HepG2 (cell line): ENCODE results near the gene TBC1D4. TPM values are rescaled to one million over a fixed set of nuclear protein-coding genes. Genes with fewer than 3 reads are reported as not detected.

Experiments
- ATAC-seq: fragments of 200-7000 bp; cut with Tn5 transposase; 3 replicates; pipeline ENCODE4 v1.9.1; 2020; ENCODE audit warnings: mild to moderate bottlenecking, moderate library complexity
- BruUV-seq: library from RNA; stranded (reverse); fragments of 400-500 nt; replicated peaks from 2 replicates; lab custom pipeline; 2021; lab: Mats Ljungman, UMichigan
- CTCF ChIA-PET: fragments of 300-600 bp; formaldehyde crosslinking; extraction: SDS; loops from one replicate; lab custom pipeline; 2021; ENCODE audit warnings: low total read pairs, inconsistent platforms, low intra/inter-chr PET ratio; lab: Yijun Ruan, JAX
- POLR2A ChIA-PET: fragments of 350-600 bp; sonication (Branson Sonifier 250); formaldehyde crosslinking; loops from one replicate; lab custom pipeline; 2020; ENCODE audit warnings: antibody characterized with exemption, inconsistent platforms; lab: Yijun Ruan, JAX
- DNase-seq: peaks from one replicate; pipeline ENCODE4 v3.0.0-alpha.2; 2015; ENCODE audit warnings: low spot score
- FAIRE-seq: peaks from 3 replicates; lab custom pipeline; 2011; peaks lifted over from hg19 to GRCh38; lab: Jason Lieb, UNC
- H2AFZ ChIP-seq: one replicate; pipeline ENCODE4 v1.6.1; 2011; ENCODE audit warnings: low read length, inconsistent platforms
- H3K27ac ChIP-seq: fragments of 300-600 bp; 3 replicates; pipeline ENCODE4 v1.8.0; 2011; ENCODE audit warnings: mixed run types, mild to moderate bottlenecking, mixed read lengths, low read length, inconsistent platforms; ENCODE audit not compliant: insufficient read depth; ENCODE audit errors: extremely low read length
- H3K27me3 ChIP-seq, 2 experiments: fragments of 200-600 bp in 1 of 2; 2 replicates in 1 of 2; 3 replicates in 1 of 2; pipeline versions ENCODE4 v1.6.0 to v1.8.0; 2011; ENCODE audit warnings: low read length in 2 of 2, mild to moderate bottlenecking in 2 of 2, moderate library complexity in 2 of 2, inconsistent platforms in 1 of 2; ENCODE audit not compliant: insufficient read depth in 2 of 2, control insufficient read depth in 1 of 2
- H3K36me3 ChIP-seq, 2 experiments: fragments of 200-600 bp in 1 of 2; replicated peaks in 1 of 2; 2 replicates in 1 of 2; 3 replicates in 1 of 2; pipeline versions ENCODE4 v1.5.1 to v1.8.0; 2011; ENCODE audit warnings: low read length in 2 of 2, inconsistent platforms in 1 of 2; ENCODE audit not compliant: insufficient read depth in 2 of 2, control insufficient read depth in 1 of 2
- H3K4me1 ChIP-seq: 2 replicates; pipeline ENCODE4 v1.5.1; 2012; ENCODE audit warnings: low read length, inconsistent platforms; ENCODE audit not compliant: insufficient read depth
- H3K4me2 ChIP-seq: 2 replicates; pipeline ENCODE4 v1.6.0; 2011; ENCODE audit warnings: low read depth, low read length, inconsistent platforms
- H3K4me3 ChIP-seq, 3 experiments: fragments of 200-600 bp in 1 of 3; sonication (generic), shearing (Covaris generic) in 1 of 3; replicated peaks in 1 of 3; 2 replicates each; pipeline ENCODE4 v1.5.1; 2011 to 2016; ENCODE audit warnings: low read length in 3 of 3, inconsistent platforms in 2 of 3, low read depth in 2 of 3, mild to moderate bottlenecking in 2 of 3, control low read depth in 1 of 3, mixed read lengths in 1 of 3; ENCODE audit not compliant: insufficient read depth in 1 of 3
- H3K79me2 ChIP-seq: one replicate; pipeline ENCODE4 v1.6.1; 2011; ENCODE audit warnings: low read length, inconsistent platforms; ENCODE audit not compliant: insufficient read depth
- H3K9ac ChIP-seq: 2 replicates; pipeline ENCODE4 v1.6.0; 2011; ENCODE audit warnings: mild to moderate bottlenecking, low read depth, low read length, inconsistent platforms; ENCODE audit not compliant: insufficient read depth
- H3K9me3 ChIP-seq: 2 replicates; pipeline ENCODE4 v1.5.1; 2012; ENCODE audit warnings: mild to moderate bottlenecking, low read length
- H4K20me1 ChIP-seq: 2 replicates; pipeline ENCODE4 v1.6.0; 2011; ENCODE audit warnings: inconsistent platforms, mild to moderate bottlenecking, low read length, moderate library complexity; ENCODE audit not compliant: insufficient read depth
- ARID2 ChIP-seq: sonication (generic); formaldehyde crosslinking; IDR thresholded peaks from 2 replicates; pipeline ENCODE4 v1.8.1; 2022; ENCODE audit warnings: mild to moderate bottlenecking, missing genetic modification reagents, borderline replicate concordance
- FOXM1 ChIP-seq: sonication (generic); formaldehyde crosslinking; IDR thresholded peaks from 2 replicates; pipeline ENCODE4 v1.5.0; 2020; ENCODE audit warnings: missing genetic modification reagents
- HOXA7 ChIP-seq: sonication (generic); formaldehyde crosslinking; IDR thresholded peaks from 2 replicates; pipeline ENCODE4 v1.8.1; 2022; ENCODE audit warnings: mild to moderate bottlenecking, missing genetic modification reagents, moderate library complexity
- HOXA9 ChIP-seq: sonication (generic); formaldehyde crosslinking; IDR thresholded peaks from 2 replicates; pipeline ENCODE4 v1.8.1; 2022; ENCODE audit warnings: missing genetic modification reagents, mild to moderate bottlenecking, moderate library complexity, borderline replicate concordance
- MAFK ChIP-seq, 2 experiments: IDR thresholded peaks in 1 of 2; conservative IDR thresholded peaks in 1 of 2; 2 replicates each; pipeline ENCODE4 v1.6.1; 2011; ENCODE audit warnings: improper control_type of control experiment in 2 of 2, low read length in 2 of 2
- PAWR ChIP-seq: sonication (generic); formaldehyde crosslinking; IDR thresholded peaks from 2 replicates; pipeline ENCODE4 v1.4.0; 2020; ENCODE audit warnings: missing genetic modification reagents, mild to moderate bottlenecking, borderline replicate concordance
- SP5 ChIP-seq: IDR thresholded peaks from 2 replicates; pipeline ENCODE4 v1.6.1; 2016; ENCODE audit warnings: low read depth, borderline replicate concordance
- ZBTB38 ChIP-seq: sonication (generic); formaldehyde crosslinking; IDR thresholded peaks from 2 replicates; pipeline ENCODE4 v1.5.1; 2020; ENCODE audit warnings: mild to moderate bottlenecking, missing genetic modification reagents
- ZNF230 ChIP-seq: sonication (generic); formaldehyde crosslinking; IDR thresholded peaks from 2 replicates; pipeline ENCODE4 v1.4.0; 2020; ENCODE audit warnings: mild to moderate bottlenecking, missing genetic modification reagents
- ZNF274 ChIP-seq: sonication (generic); formaldehyde crosslinking; IDR thresholded peaks from 2 replicates; pipeline ENCODE4 v1.5.1; 2020; ENCODE audit warnings: mild to moderate bottlenecking, missing genetic modification reagents
- ZNF343 ChIP-seq: sonication (generic); formaldehyde crosslinking; IDR thresholded peaks from 2 replicates; pipeline ENCODE4 v1.4.0; 2020; ENCODE audit warnings: mild to moderate bottlenecking, missing genetic modification reagents
- ZNF367 ChIP-seq: sonication (generic); formaldehyde crosslinking; IDR thresholded peaks from 2 replicates; pipeline ENCODE4 v1.4.0; 2020; ENCODE audit warnings: missing genetic modification reagents, borderline replicate concordance
- ZNF430 ChIP-seq: sonication (generic); formaldehyde crosslinking; IDR thresholded peaks from 2 replicates; pipeline ENCODE4 v1.9.0; 2021; ENCODE audit warnings: mild to moderate bottlenecking, missing genetic modification reagents
- ZNF878 ChIP-seq: sonication (generic); formaldehyde crosslinking; IDR thresholded peaks from 2 replicates; pipeline ENCODE4 v1.8.1; 2023; ENCODE audit warnings: mild to moderate bottlenecking, missing genetic modification reagents, moderate library complexity
- ZSCAN25 ChIP-seq: sonication (generic); formaldehyde crosslinking; IDR thresholded peaks from 2 replicates; pipeline ENCODE4 v1.8.0; 2022; ENCODE audit warnings: mild to moderate bottlenecking, missing genetic modification reagents
- WGBS: methylation state at CpG from one replicate; pipeline ENCODE4 v1.1.6; 2017; ENCODE audit warnings: low lambda C conversion rate; 5-methylcytosine and 5-hydroxymethylcytosine counted together
- in situ Hi-C: cut with HindIII; loops from 2 replicates; pipeline ENCODE4 v1.10.0; 2017; ENCODE audit warnings: low pct_unique_long_range_greater_than_20kb; ENCODE audit not compliant: extremely low pct_ligation_motif_present
- intact Hi-C: fragments of 100-400 bp; cut with micrococcal nuclease; formaldehyde crosslinking; loops from one replicate; pipeline ENCODE4 v1.10.0; 2022; ENCODE audit not compliant: unreplicated experiment
- polyA plus RNA-seq, 8 experiments: library from polyadenylated mRNA; depleted of rRNA in 3 of 8; stranded (reverse) in 7 of 8; unstranded in 1 of 8; fragments of >200 nt; fragmentation: Illumina TruSeq in 4 of 8; extraction: Trizol in 4 of 8; gene quantifications; 2 replicates each; pipeline versions ENCODE4 v1.2.1 to v1.2.3, GENCODE V29; 2011 to 2016; ENCODE audit warnings: low read depth in 4 of 8, missing spikeins in 1 of 8, mixed read lengths in 1 of 8; ENCODE audit not compliant: insufficient read depth in 1 of 8
- total RNA-seq, 5 experiments: library from RNA; depleted of rRNA; stranded (reverse); fragments of >200 nt; fragmentation: Illumina TruSeq; extraction: Trizol; gene quantifications; 2 replicates each; pipeline ENCODE4 v1.2.3, GENCODE V29; 2016; ENCODE audit warnings: low read depth in 1 of 5
- TF ChIP-seq, protein P1 (sequence below): sonication (generic); formaldehyde crosslinking; IDR thresholded peaks from 2 replicates; pipeline ENCODE4 v1.5.0; 2020; ENCODE audit warnings: mild to moderate bottlenecking, missing genetic modification reagents
- TF ChIP-seq, protein P2 (sequence below): IDR thresholded peaks from 2 replicates; pipeline ENCODE4 v1.6.1; 2016

Gene TBC1D4
- total and polyA plus RNA-seq, 2 of the 13 experiments (the other 11 are each of a cell fraction or from before 2014, with no cell fraction given), result 35.9 to 64.4 TPM

DNA sequence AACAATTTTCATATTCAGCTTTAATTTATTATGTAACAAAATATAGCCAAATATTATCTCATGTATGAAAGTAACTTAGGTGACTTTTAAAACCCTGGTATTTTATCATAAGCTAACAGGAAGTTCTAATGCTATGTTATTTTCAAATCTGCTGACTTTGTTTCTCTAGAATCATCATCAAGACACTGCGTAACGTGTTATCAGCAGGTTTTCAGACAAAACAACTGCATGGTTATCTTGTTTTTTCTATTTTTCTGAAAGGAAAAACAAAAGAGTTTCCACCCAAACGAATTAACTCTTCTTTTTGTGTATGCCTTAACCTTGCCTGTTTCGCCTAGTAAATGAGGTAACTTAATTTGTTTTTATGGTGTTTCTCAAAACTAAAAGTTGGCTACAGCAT, 156.3 kb downstream of the TBC1D4 start:
- no peak overlapping the region for H3K27ac ChIP-seq
- TF ChIP-seq SP5 (CRISPR knock-in tag), result no peak
- TF ChIP-seq MAFK (conservative IDR thresholded peaks at IDR 0.05 in 1 of 2, IDR thresholded peaks at IDR 0.05 in 1 of 2; ENCODE audit: low read length in 2 of 2), result peak in 1 of 2 experiments; percentile 29; a peak in 1 of 4 replicates
- H3K9me3 ChIP-seq, result no peaks in the 10 kb centered on the region
- H3K36me3 ChIP-seq, result peaks cover 6 to 31% of the 10 kb centered on the region in 2 experiments
- ATAC-seq, result no peak
- H2AFZ ChIP-seq, result no peak overlapping the region
- CTCF ChIA-PET, result no interaction called here
- no peaks in the 10 kb centered on the region for H3K79me2 ChIP-seq
- H3K27me3 ChIP-seq, result no peaks in the 10 kb centered on the region
- no peaks in the 10 kb centered on the region for H4K20me1 ChIP-seq
- in situ Hi-C loops, result no loop called here
- H3K4me1 ChIP-seq, result peaks cover 28% of the 10 kb centered on the region
- H3K4me2 ChIP-seq, result no peak overlapping the region
- no peak overlapping the region for H3K9ac ChIP-seq
- 73% methylated on average over 4 of the region's 4 CpGs for WGBS
- POLR2A ChIA-PET, result no interaction called here
- no peak for FAIRE-seq
- no peak overlapping the region for H3K4me3 ChIP-seq
- BruUV-seq, result no TSS peak
- intact Hi-C loops, result no loop called here
- no peak for DNase-seq

DNA sequence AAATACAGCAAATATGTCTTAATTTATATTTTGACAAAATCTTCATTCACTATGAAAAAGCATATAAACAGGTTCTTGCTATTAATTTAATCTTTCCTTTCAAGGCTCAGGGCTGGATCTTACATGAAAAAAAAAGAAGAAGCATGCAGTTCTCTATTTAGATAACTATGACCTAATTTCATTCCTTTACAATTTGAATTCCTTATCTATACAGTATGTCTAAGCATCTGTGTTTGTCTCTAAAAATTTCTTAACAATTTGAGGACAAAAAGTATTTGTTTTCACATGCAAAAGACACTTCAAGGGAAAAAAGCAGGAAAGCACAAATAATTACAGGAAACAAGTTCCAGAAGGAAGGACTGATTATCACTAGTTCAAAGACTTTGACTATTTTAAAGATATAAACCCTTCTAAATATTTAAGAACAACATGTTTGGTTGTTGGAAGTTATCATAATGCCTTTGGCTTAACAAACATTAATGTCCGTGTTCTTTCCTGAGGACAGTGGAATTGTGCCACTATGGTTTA, 157.5 kb downstream of the TBC1D4 start:
- Histone ChIP-seq H3K27ac (no peak overlapping the region), H3K36me3 (peaks cover 6 to 31% of the 10 kb centered on the region in 2 experiments), H4K20me1 (no peaks in the 10 kb centered on the region), H3K79me2 (no peaks in the 10 kb centered on the region), H3K27me3 (no peaks in the 10 kb centered on the region), H3K4me1 (peaks cover 15% of the 10 kb centered on the region), H2AFZ (no peak overlapping the region), H3K4me3 (no peak overlapping the region), H3K9ac (no peak overlapping the region), H3K9me3 (no peaks in the 10 kb centered on the region), H3K4me2 (no peak overlapping the region)
- DNase-seq, result no peak
- intact Hi-C loops, result no loop called here
- no peak for ATAC-seq
- no TSS peak for BruUV-seq
- 97% methylated on average over 1 of the region's 1 CpG for WGBS
- CTCF ChIA-PET, result no interaction called here
- in situ Hi-C loops, result no loop called here
- POLR2A ChIA-PET, result no interaction called here
- FAIRE-seq, result no peak
- TF ChIP-seq ZNF343 (CRISPR knock-in tag), result no peak
- TF ChIP-seq, protein P1, sequence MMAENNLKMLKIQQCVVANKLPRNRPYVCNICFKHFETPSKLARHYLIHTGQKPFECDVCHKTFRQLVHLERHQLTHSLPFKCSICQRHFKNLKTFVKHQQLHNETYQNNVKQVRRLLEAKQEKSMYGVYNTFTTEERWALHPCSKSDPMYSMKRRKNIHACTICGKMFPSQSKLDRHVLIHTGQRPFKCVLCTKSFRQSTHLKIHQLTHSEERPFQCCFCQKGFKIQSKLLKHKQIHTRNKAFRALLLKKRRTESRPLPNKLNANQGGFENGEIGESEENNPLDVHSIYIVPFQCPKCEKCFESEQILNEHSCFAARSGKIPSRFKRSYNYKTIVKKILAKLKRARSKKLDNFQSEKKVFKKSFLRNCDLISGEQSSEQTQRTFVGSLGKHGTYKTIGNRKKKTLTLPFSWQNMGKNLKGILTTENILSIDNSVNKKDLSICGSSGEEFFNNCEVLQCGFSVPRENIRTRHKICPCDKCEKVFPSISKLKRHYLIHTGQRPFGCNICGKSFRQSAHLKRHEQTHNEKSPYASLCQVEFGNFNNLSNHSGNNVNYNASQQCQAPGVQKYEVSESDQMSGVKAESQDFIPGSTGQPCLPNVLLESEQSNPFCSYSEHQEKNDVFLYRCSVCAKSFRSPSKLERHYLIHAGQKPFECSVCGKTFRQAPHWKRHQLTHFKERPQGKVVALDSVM (CRISPR knock-in tag), result no peak
- TF ChIP-seq ZNF878 (CRISPR knock-in tag), result no peak
- TF ChIP-seq ZNF274 (CRISPR knock-in tag), result no peak
- TF ChIP-seq ZSCAN25 (CRISPR knock-in tag), result no peak
- TF ChIP-seq ZNF230 (CRISPR knock-in tag), result no peak
- no peak for TF ChIP-seq ZNF367 (CRISPR knock-in tag)
- no peak for TF ChIP-seq HOXA7 (CRISPR knock-in tag)
- TF ChIP-seq, protein P2, sequence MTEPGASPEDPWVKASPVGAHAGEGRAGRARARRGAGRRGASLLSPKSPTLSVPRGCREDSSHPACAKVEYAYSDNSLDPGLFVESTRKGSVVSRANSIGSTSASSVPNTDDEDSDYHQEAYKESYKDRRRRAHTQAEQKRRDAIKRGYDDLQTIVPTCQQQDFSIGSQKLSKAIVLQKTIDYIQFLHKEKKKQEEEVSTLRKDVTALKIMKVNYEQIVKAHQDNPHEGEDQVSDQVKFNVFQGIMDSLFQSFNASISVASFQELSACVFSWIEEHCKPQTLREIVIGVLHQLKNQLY, result no peak
- TF ChIP-seq FOXM1, result no peak
- no peak for TF ChIP-seq ZNF430 (CRISPR knock-in tag)
- TF ChIP-seq ARID2 (CRISPR knock-in tag), result no peak
- no peak for TF ChIP-seq PAWR (CRISPR knock-in tag)
- TF ChIP-seq HOXA9, result no peak
- TF ChIP-seq ZBTB38 (CRISPR knock-in tag), result no peak
